Coronary artery (tissue), 2 donors: Measurements from ENCODE around the gene LIF.

Experiments
- DNase-seq: peaks from one replicate; pipeline ENCODE4 v3.0.0-alpha.2; 2017; ENCODE audit warnings: low spot score
- H3K27ac ChIP-seq, 2 donors: fragments of 200-600 bp; sonication (generic); one replicate each; pipeline ENCODE4 v1.5.1; 2016 to 2019
- H3K4me3 ChIP-seq: fragments of 200-600 bp; sonication (generic); 2 replicates; pipeline ENCODE4 v1.5.1; 2016; ENCODE audit warnings: mild to moderate bottlenecking, moderate library complexity
- CTCF ChIP-seq: fragments of 200-600 bp; sonication (generic); IDR thresholded peaks from one replicate; pipeline ENCODE4 v1.5.1; 2019; ENCODE audit warnings: antibody characterized with exemption

The LIF gene

GRCh38 chr22:30228509-30229359 is 17.8 kb downstream of the LIF start:
- no peak for TF ChIP-seq CTCF
- no peak overlapping the region for H3K27ac ChIP-seq
- no peak overlapping the region for H3K4me3 ChIP-seq
- no peak for DNase-seq

- H3K4me3 ChIP-seq, result no peak overlapping the region
- no peak overlapping the region for H3K27ac ChIP-seq
- DNase-seq, result no peak
- TF ChIP-seq CTCF, result no peak
These were observed 18.9 kb downstream of the LIF start for GRCh38 chr22:30227438-30228228.

GRCh38 chr22:30226192-30226832 is 20.2 kb downstream of the LIF start:
- Histone ChIP-seq H3K27ac (no peak overlapping the region), H3K4me3 (no peak overlapping the region)
- TF ChIP-seq CTCF, result no peak
- DNase-seq, result no peak

- H3K4me3 ChIP-seq, result no peak overlapping the region
- DNase-seq, result no peak
- H3K27ac ChIP-seq, result no peak overlapping the region
- TF ChIP-seq CTCF, result no peak
These were observed 21.2 kb downstream of the LIF start for GRCh38 chr22:30225220-30225927.

- Histone ChIP-seq H3K4me3 (no peak overlapping the region), H3K27ac (no peak overlapping the region)
- TF ChIP-seq CTCF, result no peak
- DNase-seq, result no peak
These were observed 22.2 kb downstream of the LIF start for GRCh38 chr22:30224161-30224857.

- TF ChIP-seq CTCF, result no peak
- no peak for DNase-seq
- no peak overlapping the region for H3K27ac ChIP-seq
These were observed 23.3 kb downstream of the LIF start for GRCh38 chr22:30223303-30223702.

More at GRCh38 chr22:30223303-30223702, 23.3 kb downstream of the LIF start:
- H3K4me3 ChIP-seq, result no peak overlapping the region
